ENCODE data around the gene MTTP.

Gene MTTP

DNA sequence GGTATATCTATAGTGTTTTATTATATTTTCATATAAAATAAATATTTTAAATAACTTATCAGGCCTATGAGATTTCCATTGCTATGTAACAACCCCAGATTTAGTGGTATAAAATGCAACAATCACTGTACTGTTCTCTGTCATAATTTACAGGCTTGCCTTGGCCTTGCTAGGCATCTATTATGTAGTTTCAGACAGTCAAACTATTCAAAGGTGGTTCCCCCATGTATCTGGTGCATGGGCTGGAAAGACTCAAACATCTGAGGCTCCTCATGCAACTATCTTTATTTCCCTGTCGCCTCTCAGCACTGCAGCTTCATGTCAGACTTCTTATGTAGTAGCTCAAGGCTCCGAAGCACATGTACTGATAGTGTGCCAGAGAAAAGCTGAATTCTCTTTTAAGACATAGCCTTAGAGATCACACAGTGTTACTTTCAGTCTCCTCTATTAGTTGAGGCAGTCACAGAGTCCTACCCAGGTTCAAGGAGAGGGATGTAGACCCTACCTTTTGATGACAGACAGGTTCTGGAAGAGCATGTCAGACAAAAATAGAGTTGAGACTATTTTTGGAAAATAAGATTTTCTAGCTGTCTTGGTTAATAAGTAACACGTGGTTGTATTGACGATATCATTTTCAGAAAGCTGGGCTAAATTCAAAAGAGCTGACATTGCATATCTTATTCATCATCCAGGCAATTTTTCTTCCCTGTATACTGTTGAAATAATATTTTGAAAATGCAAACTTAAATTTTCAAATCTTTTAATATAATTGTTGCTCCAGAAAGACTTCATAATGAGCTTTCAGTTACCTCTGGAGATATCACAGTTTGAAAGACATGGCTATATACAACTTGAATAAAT, 19.4 kb downstream of the MTTP start:
- no peak for DNase-seq (ENCODE audit: low read depth)

DNA sequence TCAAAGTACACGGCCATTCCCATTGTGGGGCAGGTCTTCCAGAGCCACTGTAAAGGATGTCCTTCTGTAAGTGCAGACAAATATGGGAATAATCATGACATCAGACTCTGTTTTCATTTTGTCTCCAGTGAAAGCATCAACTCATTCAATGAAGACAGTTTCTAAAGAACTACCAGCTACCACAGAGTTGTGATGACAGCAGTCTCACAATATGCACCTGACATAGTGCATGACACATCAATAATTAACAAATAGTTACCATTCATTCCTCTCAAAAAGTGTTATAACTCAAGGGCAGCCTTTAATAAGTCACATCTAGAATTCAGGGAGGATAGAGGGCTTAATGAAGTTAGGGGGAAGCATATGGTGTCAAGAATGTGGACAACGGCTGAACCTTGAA, 20.2 kb downstream of the MTTP start:
- DNase-seq (ENCODE audit: low read depth), result no peak

DNA sequence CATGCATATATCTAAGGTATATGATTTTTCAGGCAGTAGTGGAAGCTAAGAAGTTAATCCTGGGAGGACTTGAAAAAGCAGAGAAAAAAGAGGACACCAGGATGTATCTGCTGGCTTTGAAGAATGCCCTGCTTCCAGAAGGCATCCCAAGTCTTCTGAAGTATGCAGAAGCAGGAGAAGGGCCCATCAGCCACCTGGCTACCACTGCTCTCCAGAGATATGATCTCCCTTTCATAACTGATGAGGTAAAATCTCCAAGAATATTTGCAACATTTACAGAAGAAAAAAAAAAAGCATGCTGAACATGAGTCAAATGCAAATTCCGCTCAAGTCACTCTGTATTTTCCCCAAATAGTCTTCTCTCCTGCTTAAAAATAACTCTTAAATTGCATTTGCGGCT, 32.1 kb downstream of the MTTP start:
- DNase-seq (ENCODE audit: low read depth), result no peak

DNA sequence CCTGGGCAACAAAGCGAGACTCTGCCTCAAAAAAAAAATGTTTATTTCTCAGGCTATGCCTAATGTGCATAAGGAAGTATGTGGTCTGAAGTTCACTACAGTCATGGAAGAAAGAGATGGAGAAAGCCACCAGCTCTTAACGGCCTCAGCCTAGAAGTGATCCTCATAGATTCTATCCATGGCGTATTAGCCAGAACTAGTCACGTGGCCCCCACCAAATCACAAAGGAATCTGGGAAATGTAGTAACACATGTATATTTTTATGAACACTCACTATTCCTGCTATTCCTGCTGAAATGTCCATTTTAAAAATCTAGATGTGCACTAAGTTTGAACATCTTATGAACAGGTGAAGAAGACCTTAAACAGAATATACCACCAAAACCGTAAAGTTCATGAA, 33.8 kb downstream of the MTTP start:
- DNase-seq (ENCODE audit: low read depth), result no peak

GRCh38 chr4:99610605-99611175, 36.1 kb downstream of the MTTP start:
- DNase-seq (ENCODE audit: low read depth), result no peak

- DNase-seq (ENCODE audit: low read depth), result no peak
These were observed 37.7 kb downstream of the MTTP start for GRCh38 chr4:99612281-99612680.

- DNase-seq (ENCODE audit: low read depth), result no peak
These were observed 38.1 kb downstream of the MTTP start for GRCh38 chr4:99612704-99613103.

- no peak for DNase-seq (ENCODE audit: low read depth)
These were observed 39.9 kb downstream of the MTTP start for GRCh38 chr4:99614491-99614890.

DNA sequence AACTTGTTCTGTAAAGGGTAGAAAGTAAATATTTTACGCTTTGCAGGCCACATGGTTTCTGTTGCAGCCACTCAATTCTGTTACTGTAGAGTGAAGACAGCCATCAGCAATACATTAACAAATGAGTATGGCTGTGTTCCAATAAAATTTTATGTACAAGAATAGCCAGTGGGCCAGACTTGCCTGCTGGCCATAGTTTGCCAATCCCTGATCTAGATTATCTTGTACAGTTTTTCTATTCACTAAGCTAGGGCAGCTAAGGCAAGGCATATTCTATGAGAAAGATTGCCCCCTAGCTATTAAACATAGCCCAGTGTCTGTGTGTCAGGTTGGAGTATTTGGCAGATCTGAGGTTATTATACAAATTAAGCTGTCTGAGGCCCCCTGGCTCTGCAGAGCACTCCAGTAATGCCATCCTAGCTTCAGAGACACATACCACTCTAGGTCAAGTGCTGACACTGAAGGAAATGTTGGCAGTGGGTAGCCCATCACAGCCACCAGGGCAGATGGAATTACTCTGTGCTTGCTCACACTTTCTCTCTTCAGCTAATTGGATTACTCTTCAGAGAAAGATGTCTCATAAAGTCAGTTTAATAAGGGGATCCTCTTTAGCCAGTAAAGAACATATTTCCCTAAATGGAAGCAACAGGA, 40.7 kb downstream of the MTTP start:
- no peak for DNase-seq (ENCODE audit: low read depth)

DNA sequence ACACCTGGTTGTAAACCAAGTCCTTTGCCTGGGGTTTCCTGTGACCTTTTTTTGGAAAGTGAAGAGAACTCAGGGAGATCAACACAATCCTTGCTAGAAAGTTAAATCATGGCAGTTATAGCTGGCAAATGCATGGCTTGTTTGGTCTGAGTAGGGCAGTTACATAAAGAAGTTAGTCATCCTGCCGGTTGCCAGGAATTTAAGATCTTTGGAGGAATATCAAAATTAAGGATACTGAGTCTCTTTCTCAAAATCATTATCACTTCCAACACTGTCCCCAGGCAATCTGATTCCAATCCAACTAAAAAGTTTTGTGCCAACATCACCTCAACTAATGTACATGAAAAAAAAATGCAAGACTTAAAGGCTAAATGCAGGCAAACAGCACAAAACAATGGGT, 42.8 kb downstream of the MTTP start:
- no peak for DNase-seq (ENCODE audit: low read depth)

GRCh38 chr4:99622341-99622740, 47.7 kb downstream of the MTTP start:
- no peak for DNase-seq (ENCODE audit: low read depth)

DNA sequence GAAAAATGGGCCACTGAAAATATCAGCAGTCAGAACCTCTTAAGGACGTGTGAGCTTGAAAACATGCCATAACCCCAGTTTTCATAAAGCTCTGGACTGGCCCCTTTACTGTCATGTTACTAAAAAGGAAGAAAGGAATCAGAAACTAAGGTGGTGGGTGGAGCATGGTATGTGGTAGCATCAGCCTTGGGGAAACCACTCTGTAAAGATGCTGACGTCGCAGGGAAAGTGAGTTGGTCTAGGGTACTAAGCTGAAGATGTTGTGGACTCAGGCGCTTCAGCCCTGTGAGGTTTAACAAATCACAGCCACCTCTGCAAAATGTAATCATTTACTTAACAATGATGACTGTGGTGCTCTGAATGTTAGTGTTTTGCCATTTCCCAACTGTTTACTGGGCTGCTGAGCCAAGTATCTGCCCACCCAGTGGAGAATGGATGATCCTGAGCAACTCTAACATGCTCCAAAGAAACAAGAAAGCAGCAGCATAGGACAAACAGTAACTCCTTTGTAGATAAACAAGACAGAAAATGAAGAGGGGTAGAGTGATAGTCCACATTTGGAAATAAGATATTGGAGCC, 49.6 kb downstream of the MTTP start:
- DNase-seq (ENCODE audit: low read depth), result no peak

DNA sequence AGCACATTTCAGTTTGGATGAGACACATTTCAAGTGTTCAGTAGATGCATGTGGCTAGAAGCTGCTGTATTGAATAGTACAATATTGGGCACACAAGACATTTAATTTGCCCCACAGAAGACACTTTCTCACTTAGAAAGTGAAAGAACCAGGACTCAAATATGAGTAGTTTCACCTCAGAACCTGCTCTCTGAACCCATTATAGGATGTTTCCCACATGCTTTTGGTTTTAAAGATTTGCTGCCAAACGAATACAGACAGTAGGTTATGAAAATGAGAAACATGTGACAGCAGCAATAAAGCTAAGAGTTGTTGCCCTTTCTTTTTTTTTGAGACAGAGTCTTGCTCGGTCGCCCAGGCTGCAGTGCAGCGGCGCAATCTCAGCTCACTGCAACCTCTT, 50.7 kb downstream of the MTTP start:
- no peak for DNase-seq (ENCODE audit: low read depth)

DNA sequence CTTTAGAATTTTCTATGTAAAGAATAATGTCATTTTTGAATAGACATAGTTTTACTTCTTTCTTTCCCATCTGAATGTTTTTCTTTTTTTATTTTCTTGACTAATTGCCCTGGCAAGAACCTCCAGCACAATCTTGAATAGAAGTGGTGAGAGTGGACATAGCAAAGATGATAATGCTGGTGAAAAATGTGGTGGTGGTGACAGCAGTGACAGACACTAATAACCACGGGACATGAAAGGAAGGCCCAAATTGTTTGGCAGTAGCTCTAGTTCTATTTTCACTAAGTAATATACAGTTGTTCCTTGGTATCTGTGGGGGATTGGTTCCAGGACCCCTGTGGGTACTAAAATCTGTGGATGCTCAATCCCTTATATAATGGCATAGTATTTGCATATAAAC, 53.4 kb downstream of the MTTP start:
- no peak for DNase-seq (ENCODE audit: low read depth)

DNA sequence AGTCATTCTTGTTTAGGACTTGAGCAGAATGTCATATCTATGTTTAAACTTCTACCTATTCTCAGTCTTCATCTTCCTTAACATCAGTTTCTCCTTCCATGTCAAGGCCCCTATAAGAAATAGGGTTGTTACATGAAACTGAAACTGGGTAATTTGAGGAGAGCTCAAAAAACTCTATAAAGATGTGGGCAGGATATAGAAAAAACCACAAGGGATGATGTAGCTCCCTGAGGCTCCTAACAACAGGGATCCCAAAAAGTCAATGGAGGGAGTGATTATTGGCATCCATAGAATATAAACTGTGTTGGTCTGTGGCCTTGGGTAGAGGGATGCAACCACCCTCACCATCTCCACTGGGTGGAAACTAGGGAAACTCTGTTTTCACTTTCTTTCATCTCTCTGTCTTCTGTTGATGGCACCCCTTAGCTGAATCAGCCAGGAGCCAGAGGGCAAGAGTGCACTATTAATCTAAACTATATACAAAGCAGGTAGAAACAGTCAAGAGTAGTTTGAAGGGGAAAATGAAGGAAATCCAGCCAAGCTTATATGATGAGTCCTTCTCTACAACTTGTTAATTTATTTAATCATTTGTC, 55.4 kb downstream of the MTTP start:
- DNase-seq (ENCODE audit: low read depth), result no peak

- no peak for DNase-seq (ENCODE audit: low read depth)
These were observed 56.3 kb downstream of the MTTP start for GRCh38 chr4:99630857-99631360.

DNA sequence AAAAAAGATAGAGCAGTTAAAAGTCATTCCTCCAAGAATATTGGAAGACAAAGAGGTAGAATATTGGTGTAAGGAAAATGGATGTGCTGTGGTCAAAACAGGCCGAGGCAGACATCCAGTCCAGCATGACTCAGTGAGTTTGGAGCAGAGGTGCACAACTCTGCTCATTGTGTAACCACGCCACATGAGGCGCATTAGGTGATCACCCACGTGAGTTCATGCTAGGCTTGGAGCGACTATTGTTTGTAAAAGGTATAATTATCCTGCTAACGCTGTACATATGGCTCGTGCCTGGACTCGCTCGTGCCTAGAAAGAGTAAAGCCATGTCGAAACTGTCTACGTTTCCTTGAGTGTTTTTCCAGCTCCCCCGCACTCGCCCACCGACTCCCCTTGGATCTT, 59.1 kb downstream of the MTTP start:
- DNase-seq (ENCODE audit: low read depth), result no peak

GRCh38 chr4:99634742-99635360, 60.2 kb downstream of the MTTP start:
- no peak for DNase-seq (ENCODE audit: low read depth)

- no peak for DNase-seq (ENCODE audit: low read depth)
These were observed 61.0 kb downstream of the MTTP start for GRCh38 chr4:99635601-99636000.

DNA sequence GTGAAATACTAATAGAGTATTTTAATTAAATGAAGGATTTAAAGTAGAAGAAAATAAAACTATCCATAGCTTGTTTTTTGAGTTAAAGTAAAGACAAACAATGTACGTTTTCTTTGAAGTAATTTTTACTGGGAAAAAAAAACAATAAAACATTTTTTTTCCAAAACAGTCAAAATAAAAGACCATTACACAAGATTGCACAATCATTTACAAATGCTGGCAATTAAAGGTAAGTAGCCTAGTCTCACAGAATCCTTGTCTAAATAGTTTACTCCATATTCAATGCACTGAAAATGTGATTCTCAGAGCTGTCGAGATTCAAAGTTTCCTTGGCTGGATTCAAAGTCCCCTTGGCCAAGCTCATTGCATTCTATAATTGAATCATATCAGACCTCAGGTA, 61.8 kb downstream of the MTTP start:
- DNase-seq (ENCODE audit: low read depth), result no peak

DNA sequence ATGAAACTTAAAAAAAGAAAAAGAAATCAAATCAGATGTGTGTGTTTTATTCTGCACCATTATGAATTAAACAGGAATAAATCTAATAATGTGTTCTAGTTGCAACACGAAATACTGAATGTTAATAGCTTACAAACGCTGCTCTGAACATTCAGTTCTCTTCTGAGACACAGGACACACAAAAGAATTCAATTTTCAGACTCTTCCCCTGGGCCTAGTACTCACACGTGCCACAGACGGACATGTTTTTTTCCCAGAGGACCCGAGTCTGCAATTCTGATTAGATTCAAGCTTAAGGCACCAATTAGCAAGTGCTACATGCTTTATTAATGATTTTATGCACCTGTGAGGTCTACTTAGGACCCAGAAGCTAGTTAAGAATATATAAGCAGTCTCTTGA, 62.5 kb downstream of the MTTP start:
- no peak for DNase-seq (ENCODE audit: low read depth)

DNA sequence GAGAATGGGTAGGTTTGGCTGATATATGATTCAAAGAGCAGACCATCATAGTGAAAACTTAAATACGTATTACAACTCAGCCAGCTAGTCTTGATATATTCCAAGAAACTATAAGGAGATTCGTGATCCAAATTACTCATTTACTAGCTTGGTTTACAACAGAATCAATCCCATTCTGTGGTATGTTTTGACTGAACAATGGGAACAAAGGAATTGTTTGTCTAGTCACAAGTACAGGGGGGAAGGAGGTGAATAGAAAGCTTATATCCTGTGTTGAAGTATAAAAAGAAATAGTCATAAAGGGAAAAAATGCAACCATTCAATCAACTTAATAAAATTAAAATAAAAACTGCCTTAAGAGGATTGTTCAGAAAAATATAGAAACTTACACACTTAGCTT, 66.1 kb downstream of the MTTP start:
- no peak for DNase-seq (ENCODE audit: low read depth)
